Osteoblast (primary cell): Measurements from ENCODE around the gene NFIC. TPM values are rescaled to one million over a fixed set of nuclear protein-coding genes. Genes with fewer than 3 reads are reported as not detected.

Experiments used
- DNase-seq: peaks from one replicate; pipeline ENCODE4 v3.0.0; 2011; ENCODE audit warnings: low spot score, mixed read lengths; ENCODE audit not compliant: insufficient read length; ENCODE audit errors: missing footprints
- H2AFZ ChIP-seq: 2 replicates; pipeline ENCODE4 v1.6.0; 2011; ENCODE audit warnings: mild to moderate bottlenecking, low read length
- H3K27ac ChIP-seq: 2 replicates; pipeline ENCODE4 v1.5.1; 2011; ENCODE audit warnings: mild to moderate bottlenecking, low read depth, low read length, moderate library complexity
- H3K27me3 ChIP-seq: 2 replicates; pipeline ENCODE4 v1.6.0; 2012; ENCODE audit warnings: mild to moderate bottlenecking, control low read depth, inconsistent platforms, low read length, moderate library complexity; ENCODE audit not compliant: insufficient read depth
- H3K36me3 ChIP-seq: 2 replicates; pipeline ENCODE4 v1.5.1; 2011; ENCODE audit warnings: mild to moderate bottlenecking, low read length, control low read depth, moderate library complexity; ENCODE audit not compliant: insufficient read depth
- H3K4me1 ChIP-seq: 2 replicates; pipeline ENCODE4 v1.5.1; 2011; ENCODE audit warnings: mild to moderate bottlenecking, low read length, control low read depth, moderate library complexity; ENCODE audit not compliant: insufficient read depth
- H3K4me2 ChIP-seq: 2 replicates; pipeline ENCODE4 v1.6.0; 2011; ENCODE audit warnings: mild to moderate bottlenecking, low read length; ENCODE audit not compliant: insufficient read depth
- H3K4me3 ChIP-seq: fragments of 200-600 bp; sonication (generic); 3 replicates; pipeline ENCODE4 v1.5.1; 2012; ENCODE audit warnings: mild to moderate bottlenecking, low read length, inconsistent platforms; ENCODE audit not compliant: insufficient read depth
- H3K79me2 ChIP-seq: 2 replicates; pipeline ENCODE4 v1.6.0; 2012; ENCODE audit warnings: mild to moderate bottlenecking, low read length, control low read depth, inconsistent platforms; ENCODE audit not compliant: insufficient read depth
- H3K9me3 ChIP-seq: 2 replicates; pipeline ENCODE4 v1.5.1; 2011; ENCODE audit warnings: low read depth, low read length, control low read depth
- H4K20me1 ChIP-seq: 2 replicates; pipeline ENCODE4 v1.6.0; 2012; ENCODE audit warnings: mild to moderate bottlenecking, low read length, control low read depth; ENCODE audit not compliant: insufficient read depth
- CTCF ChIP-seq: IDR thresholded peaks from 2 replicates; pipeline ENCODE4 v1.5.1; 2011; ENCODE audit warnings: mild to moderate bottlenecking, low read depth, low read length, moderate library complexity; ENCODE audit errors: extremely low read depth
- small RNA-seq: library from RNA; depleted of rRNA; stranded (forward); fragments of <200 nt; gene quantifications from one replicate; pipeline ENCODE3, GENCODE V24; 2012
- total RNA-seq: library from RNA; depleted of rRNA; stranded (reverse); fragments of >200 nt; gene quantifications from 2 replicates; pipeline ENCODE4 v1.2.3, GENCODE V29; 2012

Gene NFIC
- total RNA-seq, 1 donor: 61.2 TPM

GRCh38 chr19:3516675-3517207, 150.4 kb downstream of the NFIC start:
- Histone ChIP-seq H3K79me2 (peaks cover 99% of the 10 kb centered on the region), H2AFZ (no peak overlapping the region), H3K4me2 (no peak overlapping the region), H4K20me1 (peaks cover 82% of the 10 kb centered on the region), H3K27ac (no peak overlapping the region), H3K36me3 (peaks cover 11% of the 10 kb centered on the region), H3K4me3 (no peak overlapping the region), H3K4me1 (peaks cover 16% of the 10 kb centered on the region), H3K27me3 (no peaks in the 10 kb centered on the region), H3K9me3 (no peaks in the 10 kb centered on the region)
- no peak for DNase-seq
- TF ChIP-seq CTCF: no peak

GRCh38 chr19:3517638-3518037, 151.3 kb downstream of the NFIC start:
- Histone ChIP-seq H3K27me3 (no peaks in the 10 kb centered on the region), H4K20me1 (peaks cover 81% of the 10 kb centered on the region), H3K36me3 (peaks cover 11% of the 10 kb centered on the region), H2AFZ (no peak overlapping the region), H3K4me3 (no peak overlapping the region), H3K9me3 (no peaks in the 10 kb centered on the region), H3K27ac (no peak overlapping the region), H3K4me1 (peaks cover 16% of the 10 kb centered on the region), H3K4me2 (no peak overlapping the region), H3K79me2 (peaks cover 99% of the 10 kb centered on the region)
- TF ChIP-seq CTCF: no peak
- no peak for DNase-seq

GRCh38 chr19:3518255-3518654, 151.9 kb downstream of the NFIC start:
- H4K20me1 ChIP-seq: peaks cover 79% of the 10 kb centered on the region
- H3K4me2 ChIP-seq: no peak overlapping the region
- DNase-seq: no peak
- no peak overlapping the region for H3K4me3 ChIP-seq
- H3K79me2 ChIP-seq: peaks cover 99% of the 10 kb centered on the region
- no peak for TF ChIP-seq CTCF
- no peaks in the 10 kb centered on the region for H3K9me3 ChIP-seq
- peaks cover 16% of the 10 kb centered on the region for H3K4me1 ChIP-seq
- H3K27ac ChIP-seq: no peak overlapping the region
- peaks cover 14% of the 10 kb centered on the region for H3K36me3 ChIP-seq
- no peak overlapping the region for H2AFZ ChIP-seq
- H3K27me3 ChIP-seq: no peaks in the 10 kb centered on the region

- TF ChIP-seq CTCF: no peak
- Histone ChIP-seq H3K36me3 (peaks cover 15% of the 10 kb centered on the region), H3K9me3 (no peaks in the 10 kb centered on the region), H3K4me1 (peaks cover 14% of the 10 kb centered on the region), H3K27ac (no peak overlapping the region), H3K79me2 (peaks cover 99% of the 10 kb centered on the region), H2AFZ (no peak overlapping the region), H3K4me3 (no peak overlapping the region), H3K4me2 (no peak overlapping the region), H3K27me3 (no peaks in the 10 kb centered on the region), H4K20me1 (peaks cover 79% of the 10 kb centered on the region)
- DNase-seq: no peak
These were observed 152.3 kb downstream of the NFIC start for GRCh38 chr19:3518659-3519058.

Small RNA genes within 50 kb of the gene (small RNA-seq; reads per million reads assigned to genes)
- gene AC005514.1: not detected

Other genes with a start within 250 kb of the NFIC start
- gene GNA15, start 230.6 kb upstream of the NFIC start, total RNA-seq: 0.36 TPM in 1 of 2 replicates, not detected in the other
- not detected in 2 replicates for gene S1PR4, start 187.8 kb upstream of the NFIC start, total RNA-seq
- 37.7 and 39.4 TPM in 2 replicates for gene NCLN, start 180.7 kb upstream of the NFIC start, total RNA-seq
- not detected in 2 replicates for gene CELF5, start 141.9 kb upstream of the NFIC start, total RNA-seq
- gene SMIM24, start 113.9 kb downstream of the NFIC start, total RNA-seq: not detected in 2 replicates
- not detected in 2 replicates for gene SMIM44, start 116.9 kb downstream of the NFIC start, total RNA-seq
- 7.7 and 8.3 TPM in 2 replicates for gene DOHH, start 134.1 kb downstream of the NFIC start, total RNA-seq
- 36.6 and 39.5 TPM in 2 replicates for gene FZR1, start 139.7 kb downstream of the NFIC start, total RNA-seq
- not detected in 2 replicates for gene TEKTIP1, start 172.6 kb downstream of the NFIC start, total RNA-seq
- 92.5 and 104 TPM in 2 replicates for gene MFSD12, start 191.0 kb downstream of the NFIC start, total RNA-seq
- 57.2 and 65.9 TPM in 2 replicates for gene HMG20B, start 206.4 kb downstream of the NFIC start, total RNA-seq
- gene GIPC3, start 218.9 kb downstream of the NFIC start, total RNA-seq: under 0.01 TPM in 1 of 2 replicates, not detected in the other
- gene TBXA2R, start 240.3 kb downstream of the NFIC start, total RNA-seq: 1.4 and 1.5 TPM in 2 replicates